MCF 10A (cell line): ENCODE results near the gene GPR65. TPM values are rescaled to one million over a fixed set of nuclear protein-coding genes. Genes with fewer than 3 reads are reported as not detected.

ENCODE experiments used
- BruUV-seq: library from RNA; stranded (reverse); fragments of 400-500 nt; replicated peaks from 2 replicates; lab custom pipeline; 2021; lab: Mats Ljungman, UMichigan
- CTCF ChIA-PET: fragments of 300-600 bp; sonication (Branson Sonifier 250); formaldehyde crosslinking; extraction: SDS; loops from one replicate; lab custom pipeline; 2021; ENCODE audit warnings: antibody characterized with exemption, inconsistent platforms; lab: Yijun Ruan, JAX
- POLR2A ChIA-PET: fragments of 300-600, 350-650 bp; sonication (Branson Sonifier 250); formaldehyde crosslinking; extraction: SDS; loops from one replicate; lab custom pipeline; 2020; ENCODE audit warnings: antibody characterized with exemption, inconsistent platforms; lab: Yijun Ruan, JAX
- DNase-seq: peaks from one replicate; pipeline ENCODE4 v3.0.0-alpha.2; 2018; ENCODE audit not compliant: unreplicated experiment
- H3K27ac Mint-ChIP-seq: one replicate; pipeline ENCODE4 v1.8.0; 2022; ENCODE audit warnings: mild to moderate bottlenecking, low read depth, mixed read lengths; ENCODE audit not compliant: unreplicated experiment
- H3K27me3 Mint-ChIP-seq: one replicate; pipeline ENCODE4 v1.8.0; 2022; ENCODE audit warnings: mixed read lengths; ENCODE audit not compliant: insufficient read depth, unreplicated experiment
- H3K36me3 Mint-ChIP-seq: one replicate; pipeline ENCODE4 v1.8.0; 2022; ENCODE audit warnings: mild to moderate bottlenecking, moderate library complexity, mixed read lengths; ENCODE audit not compliant: insufficient read depth, unreplicated experiment
- H3K4me1 Mint-ChIP-seq: one replicate; pipeline ENCODE4 v1.8.0; 2022; ENCODE audit warnings: mixed read lengths; ENCODE audit not compliant: insufficient read depth, unreplicated experiment
- H3K4me3 Mint-ChIP-seq: one replicate; pipeline ENCODE4 v1.8.0; 2022; ENCODE audit warnings: mild to moderate bottlenecking, moderate library complexity, mixed read lengths; ENCODE audit not compliant: unreplicated experiment
- H3K9me3 Mint-ChIP-seq: one replicate; pipeline ENCODE4 v1.8.0; 2022; ENCODE audit warnings: mixed read lengths; ENCODE audit not compliant: unreplicated experiment
- CTCF ChIP-seq: fragments of 200-600 bp; IDR thresholded peaks from one replicate; pipeline ENCODE4 v1.8.0; 2022; ENCODE audit warnings: antibody characterized with exemption, mild to moderate bottlenecking; ENCODE audit not compliant: unreplicated experiment
- intact Hi-C: fragments of 100-400 bp; cut with micrococcal nuclease; formaldehyde crosslinking; loops from 2 replicates; pipeline ENCODE4 v1.14.1; 2022
- total RNA-seq: library from RNA; stranded (reverse); gene quantifications from 2 replicates; pipeline ENCODE4 v1.2.3, GENCODE V29; 2022

GPR65 gene
- total RNA-seq, 1 experiment from 2014 or later = not detected

GRCh38 chr14:88044444-88044758 is 39.5 kb downstream of the GPR65 start:
- intact Hi-C loops = no loop called here
- Mint-ChIP-seq H3K27ac (no peak overlapping the region), H3K9me3 (no peaks in the 10 kb centered on the region)

GRCh38 chr14:88044776-88045446 is 40.0 kb downstream of the GPR65 start:
- ChIA-PET POLR2A (no interaction called here), CTCF (interaction anchor here (1.3 to 1.6 kb wide), 2 partner anchors 10 to 31 kb away, joined by 3 read pairs; no protein-coding TSS in a partner anchor)
- no peaks in the 10 kb centered on the region for H3K36me3 Mint-ChIP-seq
- no peaks in the 10 kb centered on the region for H3K4me1 Mint-ChIP-seq
- TF ChIP-seq CTCF = no peak
- H3K27ac Mint-ChIP-seq = no peak overlapping the region
- no peak for DNase-seq
- no peaks in the 10 kb centered on the region for H3K9me3 Mint-ChIP-seq
- H3K27me3 Mint-ChIP-seq = peaks cover 9% of the 10 kb centered on the region
- no peak overlapping the region for H3K4me3 Mint-ChIP-seq
- BruUV-seq = no TSS peak
- intact Hi-C loops = no loop called here

More at GRCh38 chr14:88044444-88044758, 39.5 kb downstream of the GPR65 start:
- POLR2A ChIA-PET = no interaction called here
- H3K4me1 Mint-ChIP-seq = no peaks in the 10 kb centered on the region
- no peaks in the 10 kb centered on the region for H3K36me3 Mint-ChIP-seq
- no peak for DNase-seq
- H3K27me3 Mint-ChIP-seq = peaks cover 9% of the 10 kb centered on the region
- CTCF ChIA-PET = interaction anchor here (1.3 kb wide), 1 partner anchor 10 kb away, joined by 3 read pairs; no protein-coding TSS in a partner anchor
- BruUV-seq = no TSS peak
- no peak for TF ChIP-seq CTCF
- H3K4me3 Mint-ChIP-seq = no peak overlapping the region

- peaks cover 9% of the 10 kb centered on the region for H3K27me3 Mint-ChIP-seq
- no peak overlapping the region for H3K4me3 Mint-ChIP-seq
- POLR2A ChIA-PET = no interaction called here
Measured at GRCh38 chr14:88045705-88046104, 40.8 kb downstream of the GPR65 start.

GRCh38 chr14:88048351-88048750 is 43.4 kb downstream of the GPR65 start:
- no peak for DNase-seq
- Mint-ChIP-seq H3K36me3 (no peaks in the 10 kb centered on the region), H3K4me3 (no peak overlapping the region), H3K9me3 (no peaks in the 10 kb centered on the region), H3K4me1 (no peaks in the 10 kb centered on the region), H3K27me3 (peaks cover 9% of the 10 kb centered on the region), H3K27ac (no peak overlapping the region)
- ChIA-PET POLR2A (no interaction called here), CTCF (no interaction called here)
- no peak for TF ChIP-seq CTCF
- no TSS peak for BruUV-seq
- intact Hi-C loops = no loop called here

More at GRCh38 chr14:88045705-88046104, 40.8 kb downstream of the GPR65 start:
- H3K9me3 Mint-ChIP-seq = no peaks in the 10 kb centered on the region
- no peaks in the 10 kb centered on the region for H3K36me3 Mint-ChIP-seq
- TF ChIP-seq CTCF = no peak
- intact Hi-C loops = no loop called here
- DNase-seq = no peak
- no TSS peak for BruUV-seq
- no peak overlapping the region for H3K27ac Mint-ChIP-seq
- no peaks in the 10 kb centered on the region for H3K4me1 Mint-ChIP-seq
- CTCF ChIA-PET = interaction anchor here (1.6 kb wide), 1 partner anchor 32 kb away, joined by 3 read pairs; no protein-coding TSS in a partner anchor
